Vagina (tissue), 2 donors: Measurements from ENCODE around the gene STK32B.

Experiments used
- CTCF ChIP-seq, 3 experiments: fragments of 450-650 bp in 2 of 3; fragments of 200-600 bp in 1 of 3; sonication (generic) in 1 of 3; IDR thresholded peaks; one replicate each; pipeline ENCODE4 v1.5.1; 2017 to 2019; ENCODE audit warnings: antibody characterized with exemption in 3 of 3, mild to moderate bottlenecking in 2 of 3, moderate library complexity in 2 of 3
- POLR2A ChIP-seq, 2 donors: fragments of 450-650 bp; IDR thresholded peaks; one replicate each; pipeline ENCODE4 v1.6.1; 2017; ENCODE audit warnings: antibody characterized with exemption in 2 of 2, mild to moderate bottlenecking in 2 of 2, moderate library complexity in 2 of 2
- POLR2AphosphoS5 ChIP-seq, 2 donors: sonication (generic); formaldehyde crosslinking; IDR thresholded peaks; one replicate each; pipeline ENCODE4 v1.9.0; 2017; ENCODE audit warnings: antibody characterized with exemption in 2 of 2, mild to moderate bottlenecking in 2 of 2, low read depth in 1 of 2; ENCODE audit not compliant: insufficient read depth in 1 of 2

GRCh38 chr4:5300283-5300682, 249.0 kb downstream of the STK32B start:
- TF ChIP-seq CTCF (IDR thresholded peaks at IDR 0.05) (no peak), POLR2A (IDR thresholded peaks at IDR 0.05) (no peak), POLR2AphosphoS5 (IDR thresholded peaks at IDR 0.05; ENCODE audit: insufficient read depth in 1 of 2, low read depth in 1 of 2) (no peak)
